HG02885 (cell line): ENCODE data around the gene MET.
"Not testable (repeated sequence)": the region's sequence is repeated elsewhere in the genome, so short reads cannot be mapped to it uniquely, and the experiment has no call there.

Experiments
- ATAC-seq: cut with Tn5 transposase; IDR thresholded peaks from one replicate; pipeline ENCODE4 v1.9.1; 2021; ENCODE audit warnings: mild to moderate bottlenecking; ENCODE audit not compliant: unreplicated experiment, poor library complexity

The MET gene

DNA sequence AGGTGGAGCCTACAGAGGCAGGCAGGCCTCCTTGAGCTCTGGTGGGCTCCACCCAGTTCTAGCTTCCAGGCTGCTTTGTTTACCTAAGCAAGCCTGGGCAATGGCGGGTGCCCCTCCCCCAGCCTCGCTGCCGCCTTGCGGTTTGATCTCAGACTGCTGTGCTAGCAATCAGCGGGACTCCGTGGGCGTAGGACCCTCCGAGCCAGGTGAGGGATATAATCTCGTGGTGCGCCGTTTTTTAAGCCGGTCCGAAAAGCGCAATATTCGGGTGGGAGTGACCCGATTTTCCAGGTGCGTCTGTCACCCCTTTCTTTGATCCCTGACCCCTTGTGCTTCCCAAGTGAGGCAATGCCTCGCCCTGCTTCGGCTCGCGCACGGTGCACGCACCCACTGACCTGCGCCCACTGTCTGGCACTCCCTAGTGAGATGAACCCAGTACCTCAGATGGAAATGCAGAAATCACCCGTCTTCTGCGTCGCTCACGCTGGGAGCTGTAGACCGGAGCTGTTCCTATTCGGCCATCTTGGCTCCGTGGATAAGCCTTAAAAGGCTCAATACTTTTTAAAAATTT, 52.0 kb downstream of the MET start:
- ATAC-seq, result not testable (repeated sequence)

DNA sequence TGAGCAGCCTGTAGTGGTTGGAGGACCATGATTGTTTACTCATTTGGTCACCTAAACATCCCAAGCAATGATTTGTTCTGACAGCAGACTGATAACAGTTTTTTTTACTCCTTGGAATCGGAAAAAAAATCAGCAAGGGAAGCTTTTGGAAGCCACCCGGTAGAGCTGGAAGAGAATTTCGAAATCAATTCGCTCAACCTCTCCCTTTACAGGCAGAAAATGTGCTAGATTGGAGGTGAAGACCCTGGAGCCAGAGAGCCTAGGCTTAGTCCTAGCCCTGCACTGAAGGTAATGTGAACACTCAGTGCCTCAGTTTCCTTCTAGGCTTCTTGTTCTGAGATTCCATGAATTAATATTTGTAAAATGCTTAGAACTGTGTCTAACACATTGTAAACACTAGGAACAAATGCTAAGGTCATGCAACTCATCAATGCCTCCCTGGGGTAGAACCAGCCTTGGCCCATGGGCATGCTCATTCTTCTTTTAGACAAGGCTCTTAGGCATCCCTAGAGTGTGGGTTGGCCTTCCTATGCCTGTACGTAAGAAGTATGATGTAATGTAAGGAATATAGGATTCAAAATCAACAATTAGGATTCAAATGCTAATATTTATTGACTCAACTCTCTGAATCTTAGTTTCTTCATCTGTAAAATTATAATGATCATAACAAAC, 52.7 kb downstream of the MET start:
- no peak for ATAC-seq

GRCh38 chr7:116726149-116726548, 54.2 kb downstream of the MET start:
- ATAC-seq, result no peak

DNA sequence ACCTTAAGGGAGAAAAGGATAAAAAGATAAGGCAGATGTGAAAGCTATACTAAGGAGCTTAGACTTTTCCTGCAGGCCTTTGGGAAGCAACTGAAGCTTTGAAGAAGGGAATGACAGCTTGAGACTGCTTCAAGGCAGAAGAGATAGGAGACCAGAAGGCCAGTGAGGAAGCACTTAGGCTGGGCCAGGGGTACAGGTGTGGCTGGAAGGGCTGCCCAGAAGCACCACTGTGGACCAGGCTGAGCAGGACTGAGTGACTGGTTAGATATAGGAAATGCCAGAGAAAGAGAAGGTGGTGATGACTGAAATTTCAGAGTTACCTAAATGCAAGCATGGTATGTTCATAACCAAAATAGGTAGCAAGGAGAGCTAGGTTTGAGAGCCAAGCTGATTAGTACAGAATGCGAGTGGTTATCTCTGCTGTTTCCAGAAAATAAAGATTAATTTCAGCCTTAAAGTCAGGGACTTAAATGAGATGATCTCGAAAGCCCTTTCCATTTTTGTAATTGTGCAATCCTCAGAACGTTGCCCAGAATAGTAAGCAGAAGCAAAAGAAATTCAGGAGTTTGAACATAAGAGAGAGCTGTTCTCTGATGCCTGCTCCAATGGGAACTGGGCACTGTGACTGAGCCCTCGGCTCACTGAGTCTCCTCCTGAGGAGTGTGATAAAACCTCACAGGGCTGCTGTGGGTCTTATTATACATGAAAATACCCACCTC, 54.9 kb downstream of the MET start:
- ATAC-seq, result no peak

GRCh38 chr7:116727432-116728009, 55.5 kb downstream of the MET start:
- ATAC-seq, result no peak

DNA sequence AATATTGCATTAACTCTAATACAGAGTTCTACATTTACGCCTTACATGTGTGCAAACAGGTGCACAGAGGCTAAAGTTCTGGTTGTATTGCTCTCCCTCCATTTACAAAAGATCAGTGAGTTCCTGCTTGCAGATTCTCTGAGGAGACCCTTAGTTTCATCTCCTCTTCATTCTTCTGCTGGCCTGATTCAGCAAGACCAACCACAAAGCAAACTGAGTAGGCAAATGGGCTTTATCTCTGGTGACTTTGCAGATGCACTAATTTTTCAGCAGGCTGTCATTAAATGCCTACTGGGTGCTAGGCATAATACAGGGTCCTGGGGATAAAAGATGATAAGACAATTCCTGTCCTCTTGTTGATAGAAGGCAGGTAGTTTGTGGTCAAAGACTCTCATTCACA, 56.4 kb downstream of the MET start:
- no peak for ATAC-seq

DNA sequence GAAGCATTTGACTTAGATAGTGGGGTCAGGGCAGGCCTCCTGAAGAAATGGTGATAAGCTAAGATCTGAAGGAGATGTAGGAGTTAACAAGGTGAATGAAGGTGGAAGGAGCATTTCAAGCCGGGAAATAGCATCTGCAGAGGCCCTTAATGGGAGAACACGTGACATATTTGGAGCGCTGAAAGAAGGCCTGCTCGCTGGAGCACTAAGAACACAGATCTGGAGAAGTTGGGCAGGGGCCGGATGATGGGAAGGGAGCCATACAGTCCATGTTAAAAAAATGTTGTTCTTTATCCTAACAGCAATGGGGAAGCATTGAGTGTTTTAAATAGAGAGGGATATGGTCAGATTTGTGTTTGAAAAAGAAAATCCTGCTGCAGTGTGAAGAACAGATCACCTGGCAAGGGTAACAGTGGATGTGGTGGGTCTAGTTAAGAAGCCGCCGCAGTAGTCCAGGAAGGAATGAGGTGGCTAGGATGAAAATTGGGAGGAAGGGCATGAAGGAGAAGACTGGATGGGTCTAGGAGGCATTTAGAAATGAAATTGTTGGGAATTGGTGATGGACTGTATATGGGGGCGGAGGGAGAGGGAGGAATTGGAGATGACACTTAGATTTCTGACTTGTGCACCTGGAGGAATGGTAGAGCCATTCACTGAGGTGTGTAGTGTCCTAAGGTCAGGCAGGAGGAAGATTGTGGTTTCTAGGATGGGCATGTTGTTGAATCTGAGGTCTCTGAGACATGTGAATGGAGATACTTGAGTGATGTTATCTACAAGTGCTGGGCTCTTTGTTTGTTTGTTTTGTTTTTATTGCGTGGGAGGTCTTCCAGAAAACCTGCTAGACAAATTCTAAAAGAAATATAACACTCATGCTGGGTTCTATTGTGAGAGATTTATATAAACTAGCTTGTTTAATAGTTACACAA, 58.4 kb downstream of the MET start:
- no peak for ATAC-seq

DNA sequence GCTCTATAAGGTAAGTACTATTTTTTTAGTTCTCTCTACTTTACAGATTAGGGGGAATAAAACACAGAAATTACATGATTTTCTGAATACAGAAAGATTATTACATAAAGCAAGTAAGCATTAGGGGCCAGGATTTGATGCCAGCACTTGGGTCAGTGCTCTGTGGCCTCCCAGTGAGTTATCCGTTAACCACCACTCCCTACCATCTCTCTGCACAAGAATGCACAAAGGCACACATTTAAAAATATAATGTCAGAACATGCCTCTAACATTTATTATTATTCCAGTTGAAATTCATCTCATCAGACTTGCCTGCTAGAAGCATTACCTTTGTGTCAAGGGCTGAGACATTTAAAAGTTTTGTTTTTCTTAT, 59.0 kb downstream of the MET start:
- ATAC-seq, result no peak

- ATAC-seq, result no peak
Measured at GRCh38 chr7:116731445-116732335, 59.7 kb downstream of the MET start.

GRCh38 chr7:116732788-116733694, 61.0 kb downstream of the MET start:
- no peak for ATAC-seq

DNA sequence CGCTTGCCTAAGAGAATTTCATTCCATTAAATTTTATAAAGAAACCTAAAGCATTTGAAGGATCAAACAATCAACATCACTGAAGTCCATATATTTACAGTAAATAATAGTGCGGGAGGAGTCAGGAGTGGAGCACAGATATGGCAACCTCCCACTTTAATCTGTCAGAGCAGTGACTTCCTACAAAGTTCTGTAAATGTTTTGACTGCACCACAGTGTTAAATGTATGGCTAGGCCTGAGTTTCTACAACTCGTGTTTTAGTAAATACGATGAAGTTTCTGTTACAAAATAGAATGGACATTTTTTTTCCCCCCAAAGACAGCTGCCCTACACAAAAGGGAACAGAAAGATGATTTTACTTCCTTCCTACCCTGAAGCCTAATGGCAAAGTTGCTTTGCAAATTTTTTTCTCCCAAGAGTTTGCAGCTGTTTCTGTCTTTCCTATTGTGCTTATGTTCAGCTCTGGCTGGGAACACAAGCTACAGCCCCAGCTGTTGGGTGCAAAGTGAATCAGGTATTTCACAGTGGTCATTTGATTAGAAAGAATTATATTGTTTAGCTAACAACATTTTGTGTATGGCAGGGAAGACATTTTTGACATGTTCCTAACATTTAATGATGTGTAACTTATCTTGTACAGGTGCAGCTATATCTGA, 62.1 kb downstream of the MET start:
- ATAC-seq, result no peak

GRCh38 chr7:116734710-116735109, 62.7 kb downstream of the MET start:
- ATAC-seq, result no peak

DNA sequence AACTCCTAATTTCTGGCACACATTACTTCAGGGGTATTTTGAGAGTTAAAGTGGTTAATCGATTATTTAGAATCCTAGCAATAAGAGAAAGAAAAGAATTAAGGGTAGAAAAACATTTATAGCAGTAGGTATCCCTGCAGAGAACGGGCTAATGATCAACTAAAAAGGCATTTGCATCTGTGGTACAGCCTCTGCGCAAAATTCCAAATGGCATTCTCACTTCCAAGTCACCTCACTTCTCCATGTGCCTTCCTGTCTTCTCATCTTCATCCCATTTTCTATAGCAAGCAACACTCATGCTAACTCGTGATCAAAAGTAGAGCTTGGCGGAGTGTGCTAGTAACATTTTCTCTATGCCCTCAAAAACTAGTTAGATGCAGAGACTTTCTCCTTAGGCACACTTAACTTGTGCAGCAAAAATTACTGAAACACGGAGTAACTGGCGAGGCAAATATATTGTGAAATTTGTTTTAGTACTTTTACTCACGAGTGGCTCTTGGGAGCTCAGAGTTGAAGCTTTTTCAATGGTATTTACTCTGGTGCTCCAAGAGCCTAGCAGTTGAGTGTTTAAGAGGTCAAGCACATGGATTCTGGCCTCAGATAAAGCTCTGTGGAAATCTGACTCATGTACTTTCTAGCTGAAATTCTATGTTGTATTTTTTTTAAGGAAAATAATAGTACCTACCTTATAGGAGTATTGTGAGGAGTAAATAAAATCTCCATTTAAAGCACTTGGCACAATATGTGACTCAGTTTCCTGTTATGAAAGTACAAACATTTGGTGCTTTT, 65.1 kb downstream of the MET start:
- no peak for ATAC-seq

DNA sequence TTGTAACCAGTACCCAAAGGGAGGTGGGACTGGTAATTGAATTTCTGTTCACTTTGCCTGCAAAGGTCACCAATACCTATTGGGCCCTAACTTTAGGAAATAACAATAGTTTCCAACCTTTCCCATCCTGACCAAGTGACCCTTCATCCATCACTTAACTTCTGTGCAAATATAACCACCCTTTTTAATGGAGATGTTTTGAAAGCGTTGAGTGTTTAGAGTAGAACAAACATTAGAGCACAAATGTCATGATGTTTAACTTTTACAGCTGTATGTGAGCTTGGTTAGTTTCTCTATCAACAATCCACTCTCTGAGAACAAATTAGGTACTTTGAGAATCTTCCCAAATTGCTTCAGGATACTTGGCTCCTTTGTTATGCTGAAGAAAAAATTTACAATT, 66.4 kb downstream of the MET start:
- no peak for ATAC-seq

- no peak for ATAC-seq
Measured at GRCh38 chr7:116739307-116739706, 67.3 kb downstream of the MET start.

DNA sequence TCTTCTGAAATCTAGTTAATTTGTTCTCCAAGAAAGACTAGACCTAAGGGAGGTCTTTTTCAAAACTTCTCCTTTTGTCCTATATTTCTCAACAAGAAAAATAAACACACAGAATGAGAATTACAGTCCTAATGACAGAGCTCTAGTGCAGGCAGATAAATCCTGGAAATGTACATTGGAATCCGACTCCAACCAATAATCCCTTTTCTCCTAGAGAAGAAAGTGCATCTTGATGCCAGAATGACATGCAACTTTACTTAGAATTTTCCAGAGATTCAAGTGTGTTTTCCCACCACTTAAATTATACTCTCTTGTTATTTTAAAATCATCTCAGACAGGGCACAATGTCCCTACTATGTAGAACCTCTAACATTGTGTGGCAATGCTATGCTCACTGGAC, 68.2 kb downstream of the MET start:
- no peak for ATAC-seq

GRCh38 chr7:116740755-116741462, 68.9 kb downstream of the MET start:
- ATAC-seq, result no peak
